ENCODE measurements around the gene LRBA.
"Not testable (repeated sequence)": the region's sequence is repeated elsewhere in the genome, so short reads cannot be mapped to it uniquely, and the experiment has no call there.

- not testable (repeated sequence) for TF ChIP-seq CTCF (IDR thresholded peaks at IDR 0.05); ZNF317 (CRISPR knock-in tag; IDR thresholded peaks at IDR 0.05; ENCODE audit: borderline replicate concordance, low read depth); PRDM15 (CRISPR knock-in tag; IDR thresholded peaks at IDR 0.05); ESRRA (CRISPR knock-in tag; IDR thresholded peaks at IDR 0.05; ENCODE audit: borderline replicate concordance); SP1 (CRISPR knock-in tag; conservative IDR thresholded peaks at IDR 0.05)
Measured at GRCh38 chr4:150742930-150743329, 272.2 kb downstream of the LRBA start.
